DND-41 (cell line): Measurements from ENCODE around the gene LTB.

Experiments
- ATAC-seq: fragments of 200-7000 bp; cut with Tn5 transposase; 3 replicates; pipeline ENCODE4 v1.9.1; 2021; ENCODE audit warnings: low read depth; ENCODE audit not compliant: insufficient read depth
- DNase-seq: peaks from one replicate; pipeline ENCODE4 v3.0.0-alpha.2; 2020
- H2AFZ ChIP-seq: 2 replicates; pipeline ENCODE4 v1.6.0; 2012; ENCODE audit warnings: low read depth, low read length
- H3K27ac ChIP-seq: 2 replicates; pipeline ENCODE4 v1.5.1; 2012; ENCODE audit warnings: low read length, inconsistent platforms
- H3K27me3 ChIP-seq: fragments of 200-600 bp; sonication (generic); 2 replicates; pipeline ENCODE4 v1.6.0; 2012; ENCODE audit warnings: low read length, mild to moderate bottlenecking, inconsistent platforms; ENCODE audit not compliant: insufficient read depth, poor library complexity
- H3K36me3 ChIP-seq: 2 replicates; pipeline ENCODE4 v1.5.1; 2012; ENCODE audit warnings: low read length, inconsistent platforms; ENCODE audit not compliant: insufficient read depth
- H3K4me1 ChIP-seq: 2 replicates; pipeline ENCODE4 v1.5.1; 2012; ENCODE audit warnings: mild to moderate bottlenecking, low read length; ENCODE audit not compliant: insufficient read depth
- H3K4me2 ChIP-seq: 2 replicates; pipeline ENCODE4 v1.6.0; 2012; ENCODE audit warnings: mild to moderate bottlenecking, moderate library complexity, low read length, inconsistent platforms; ENCODE audit not compliant: insufficient read depth
- H3K4me3 ChIP-seq, 2 experiments: fragments of 200-600 bp in 1 of 2; shearing (Covaris generic) in 1 of 2; 2 replicates each; pipeline ENCODE4 v1.5.1; 2012 to 2016; ENCODE audit warnings: inconsistent platforms in 2 of 2, low read length in 2 of 2, mild to moderate bottlenecking in 2 of 2, low read depth in 1 of 2, moderate library complexity in 1 of 2
- H3K79me2 ChIP-seq: 2 replicates; pipeline ENCODE4 v1.6.0; 2012; ENCODE audit warnings: low read length, inconsistent platforms; ENCODE audit not compliant: insufficient read depth
- H3K9ac ChIP-seq: 2 replicates; pipeline ENCODE4 v1.6.0; 2012; ENCODE audit warnings: low read depth, mild to moderate bottlenecking, inconsistent platforms, low read length, moderate library complexity
- H3K9me3 ChIP-seq: 2 replicates; pipeline ENCODE4 v1.5.1; 2012; ENCODE audit warnings: low read length, moderate library complexity, mild to moderate bottlenecking, inconsistent platforms; ENCODE audit not compliant: insufficient read depth, severe bottlenecking
- H4K20me1 ChIP-seq: 2 replicates; pipeline ENCODE4 v1.6.0; 2012; ENCODE audit warnings: low read length; ENCODE audit not compliant: insufficient read depth
- EZH2 ChIP-seq: IDR thresholded peaks from 3 replicates; pipeline ENCODE4 v1.6.1; 2012; ENCODE audit warnings: borderline replicate concordance, low read depth, mild to moderate bottlenecking, moderate library complexity, low read length, inconsistent platforms; ENCODE audit not compliant: severe bottlenecking
- TF ChIP-seq, protein P1 (sequence below): IDR thresholded peaks from 2 replicates; pipeline ENCODE4 v1.5.1; 2012; ENCODE audit warnings: borderline replicate concordance, low read length, moderate library complexity, mild to moderate bottlenecking; ENCODE audit not compliant: poor library complexity, severe bottlenecking; ENCODE audit errors: extremely low read depth

LTB gene

DNA sequence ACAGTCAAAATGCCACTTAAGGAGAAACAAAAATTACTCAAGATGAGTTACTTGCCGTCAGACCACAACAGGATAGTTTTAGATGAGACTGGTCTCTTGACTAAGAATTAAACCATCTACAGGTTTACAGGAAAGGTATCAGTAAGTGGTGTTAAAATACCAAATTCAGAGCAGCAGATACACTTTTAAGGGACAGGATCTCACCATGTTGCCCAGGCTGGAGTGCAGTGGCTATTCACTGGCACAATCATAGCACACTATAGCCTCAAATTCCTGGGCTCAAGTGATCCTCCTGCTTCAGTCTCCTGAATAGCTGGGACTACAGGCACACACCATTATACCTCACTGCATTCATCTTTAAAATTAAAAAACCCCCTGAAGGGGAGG lies 48.8 kb downstream of the LTB start:
- H3K79me2 ChIP-seq, result peaks cover 51% of the 10 kb centered on the region

DNA sequence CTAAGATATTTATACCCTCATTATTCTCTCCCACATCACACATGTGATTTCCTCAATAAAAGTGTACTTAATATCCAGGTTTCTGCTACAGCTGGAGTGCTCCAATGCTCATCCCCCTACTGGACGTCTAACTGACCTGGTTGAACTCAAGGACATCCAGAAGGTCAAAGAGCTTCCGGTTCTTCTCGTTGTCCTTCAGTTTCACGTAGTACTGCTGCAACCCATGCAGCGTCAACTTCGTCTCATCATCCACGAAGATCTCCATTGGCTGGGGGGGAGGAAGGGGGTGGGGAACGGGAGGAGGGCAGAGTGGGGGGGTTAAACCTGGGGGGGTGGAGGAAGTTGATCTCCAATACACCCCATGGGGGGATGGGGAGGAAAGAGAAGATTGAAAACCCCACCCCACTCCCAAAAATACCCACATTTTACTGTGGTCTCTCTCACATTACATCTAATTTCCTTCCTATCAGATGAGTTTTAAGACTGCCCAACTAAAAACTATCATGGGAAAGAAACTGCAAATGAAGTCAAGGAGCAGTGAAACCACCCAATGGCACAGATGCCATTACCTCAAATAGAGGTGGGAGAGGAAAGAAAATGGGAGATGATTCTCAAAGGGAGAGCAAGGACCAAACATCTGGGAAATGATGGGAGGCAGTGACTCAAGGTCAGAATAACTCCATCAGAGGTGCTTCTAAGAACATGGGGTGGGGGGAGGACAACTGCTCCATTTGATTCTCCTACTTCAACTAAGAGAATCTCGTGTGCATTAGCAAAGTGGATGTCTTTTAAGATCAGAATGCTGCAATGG lies 49.4 kb downstream of the LTB start:
- TF ChIP-seq EZH2, result no peak
- TF ChIP-seq, protein P1, sequence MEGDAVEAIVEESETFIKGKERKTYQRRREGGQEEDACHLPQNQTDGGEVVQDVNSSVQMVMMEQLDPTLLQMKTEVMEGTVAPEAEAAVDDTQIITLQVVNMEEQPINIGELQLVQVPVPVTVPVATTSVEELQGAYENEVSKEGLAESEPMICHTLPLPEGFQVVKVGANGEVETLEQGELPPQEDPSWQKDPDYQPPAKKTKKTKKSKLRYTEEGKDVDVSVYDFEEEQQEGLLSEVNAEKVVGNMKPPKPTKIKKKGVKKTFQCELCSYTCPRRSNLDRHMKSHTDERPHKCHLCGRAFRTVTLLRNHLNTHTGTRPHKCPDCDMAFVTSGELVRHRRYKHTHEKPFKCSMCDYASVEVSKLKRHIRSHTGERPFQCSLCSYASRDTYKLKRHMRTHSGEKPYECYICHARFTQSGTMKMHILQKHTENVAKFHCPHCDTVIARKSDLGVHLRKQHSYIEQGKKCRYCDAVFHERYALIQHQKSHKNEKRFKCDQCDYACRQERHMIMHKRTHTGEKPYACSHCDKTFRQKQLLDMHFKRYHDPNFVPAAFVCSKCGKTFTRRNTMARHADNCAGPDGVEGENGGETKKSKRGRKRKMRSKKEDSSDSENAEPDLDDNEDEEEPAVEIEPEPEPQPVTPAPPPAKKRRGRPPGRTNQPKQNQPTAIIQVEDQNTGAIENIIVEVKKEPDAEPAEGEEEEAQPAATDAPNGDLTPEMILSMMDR, result no peak

More for the DNA sequence above, 48.8 kb downstream of the LTB start:
- ATAC-seq (no peak), DNase-seq (no peak)
- Histone ChIP-seq H3K27ac (no peak overlapping the region), H3K9ac (no peak overlapping the region), H3K4me1 (peaks cover 18% of the 10 kb centered on the region), H3K36me3 (peaks cover 90% of the 10 kb centered on the region), H2AFZ (no peak overlapping the region), H3K27me3 (no peaks in the 10 kb centered on the region), H3K9me3 (no peaks in the 10 kb centered on the region), H3K4me2 (no peak overlapping the region), H4K20me1 (peaks cover 86% of the 10 kb centered on the region), H3K4me3 (no peak overlapping the region)
- TF ChIP-seq EZH2, result no peak
- TF ChIP-seq, protein P1, result no peak

DNA sequence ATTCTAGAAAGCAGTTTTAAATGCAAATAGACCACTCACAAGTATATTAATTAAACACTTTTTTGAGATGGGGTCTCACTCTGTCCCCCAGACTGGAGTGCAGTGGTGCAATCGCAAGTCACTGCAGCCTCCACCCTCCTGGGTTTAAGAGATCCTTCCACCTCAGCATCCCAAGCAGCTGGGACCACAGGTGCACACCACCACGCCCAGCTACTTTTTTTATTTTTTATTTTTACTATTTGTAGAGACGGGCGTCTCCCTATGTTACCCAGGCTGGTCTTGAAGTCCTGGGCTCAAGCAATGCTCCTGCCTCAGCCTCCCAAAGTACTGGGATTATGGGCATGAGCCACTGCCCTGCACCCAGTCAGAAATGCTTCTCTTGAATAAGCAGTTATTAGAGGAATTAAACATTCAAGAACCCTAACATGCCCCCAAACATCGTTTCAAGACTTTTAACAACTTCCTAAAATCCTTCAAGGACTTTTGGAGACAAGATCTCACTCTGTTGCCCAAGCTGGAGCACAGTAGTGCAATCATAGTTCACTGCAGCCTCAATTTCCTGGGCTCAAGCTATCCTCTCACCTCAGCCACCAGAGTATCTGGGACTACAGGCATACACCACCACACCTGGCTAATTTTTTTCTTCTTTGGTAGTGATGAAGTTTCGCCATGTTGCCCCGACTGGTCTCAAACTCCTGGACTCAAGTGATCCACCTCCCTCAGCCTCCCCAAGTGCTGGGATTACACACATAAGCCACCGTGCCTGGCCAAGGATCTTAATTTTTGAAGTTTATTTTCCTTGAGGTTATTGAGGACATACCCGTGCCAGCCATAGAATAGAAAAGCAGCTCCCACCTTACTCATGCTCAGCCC lies 50.2 kb downstream of the LTB start:
- no peak for DNase-seq
- Histone ChIP-seq H3K27me3 (no peaks in the 10 kb centered on the region), H4K20me1 (peaks cover 78% of the 10 kb centered on the region), H3K4me2 (no peak overlapping the region), H3K4me3 (no peak overlapping the region), H3K4me1 (0 out of 2 replicates have a peak, but pooled peaks cover 9% of the 10 kb centered on the region), H2AFZ (no peak overlapping the region), H3K27ac (no peak overlapping the region), H3K9me3 (no peaks in the 10 kb centered on the region), H3K9ac (no peak overlapping the region), H3K79me2 (peaks cover 37% of the 10 kb centered on the region), H3K36me3 (peaks cover 75% of the 10 kb centered on the region)
- ATAC-seq, result no peak
- TF ChIP-seq EZH2, result no peak
- TF ChIP-seq, protein P1, result no peak

More for the DNA sequence above, 49.4 kb downstream of the LTB start:
- Histone ChIP-seq H3K36me3 (peaks cover 84% of the 10 kb centered on the region), H3K4me2 (no peak overlapping the region), H3K27me3 (no peaks in the 10 kb centered on the region), H3K9me3 (no peaks in the 10 kb centered on the region), H3K27ac (no peak overlapping the region), H3K79me2 (peaks cover 45% of the 10 kb centered on the region), H3K4me1 (peaks cover 13% of the 10 kb centered on the region; the same call in 1 of the 2 replicates), H2AFZ (no peak overlapping the region), H3K4me3 (no peak overlapping the region), H4K20me1 (peaks cover 84% of the 10 kb centered on the region), H3K9ac (no peak overlapping the region)
- ATAC-seq (no peak), DNase-seq (no peak)
